Naive B cell (primary cell): ENCODE measurements around the gene ARHGAP4. TPM values are rescaled to one million over a fixed set of nuclear protein-coding genes. Genes with fewer than 3 reads are reported as not detected.

Experiments used
- ATAC-seq, 2 donors: fragments of 150-1000 bp; cut with Tn5 transposase; 2 replicates each; pipeline ENCODE4 v1.10.0; 2021; ENCODE audit warnings: low read depth in 2 of 2, mild to moderate bottlenecking in 2 of 2, moderate library complexity in 2 of 2
- DNase-seq: peaks from one replicate; pipeline ENCODE4 v3.0.0; 2022
- H3K27ac Mint-ChIP-seq, 6 donors: one replicate each; pipeline ENCODE4 v1.8.0; 2020 to 2022; ENCODE audit warnings: mild to moderate bottlenecking in 6 of 6, mixed read lengths in 6 of 6, moderate library complexity in 5 of 6, inconsistent platforms in 2 of 6
- H3K27me3 Mint-ChIP-seq, 3 donors: one replicate each; pipeline ENCODE4 v1.8.0; 2021 to 2022; ENCODE audit warnings: mixed read lengths in 3 of 3, mild to moderate bottlenecking in 1 of 3
- H3K36me3 Mint-ChIP-seq, 2 donors: one replicate each; pipeline ENCODE4 v1.8.0; 2020 to 2022; ENCODE audit warnings: mixed read lengths in 2 of 2, inconsistent platforms in 1 of 2, mild to moderate bottlenecking in 1 of 2
- H3K4me1 Mint-ChIP-seq, 3 donors: one replicate each; pipeline ENCODE4 v1.8.0; 2020 to 2022; ENCODE audit warnings: mixed read lengths in 3 of 3, inconsistent platforms in 1 of 3, mild to moderate bottlenecking in 1 of 3, moderate library complexity in 1 of 3
- H3K4me3 Mint-ChIP-seq, 8 donors: one replicate each; pipeline ENCODE4 v1.8.0; 2020 to 2022; ENCODE audit warnings: mild to moderate bottlenecking in 8 of 8, mixed read lengths in 8 of 8, moderate library complexity in 8 of 8, inconsistent platforms in 2 of 8
- H3K9me3 Mint-ChIP-seq, 7 donors: one replicate each; pipeline ENCODE4 v1.8.0; 2020 to 2022; ENCODE audit warnings: mixed read lengths in 7 of 7, mild to moderate bottlenecking in 5 of 7, inconsistent platforms in 2 of 7, moderate library complexity in 1 of 7
- polyA plus RNA-seq, 6 donors: library from polyadenylated mRNA; unstranded; fragments of 300-500 nt; fragmentation: Illumina TruSeq; gene quantifications; one replicate each; pipeline ENCODE4 v1.2.3, GENCODE V29; 2021; ENCODE audit warnings: low read depth in 6 of 6

ARHGAP4 gene
- polyA plus RNA-seq, 6 donors from 2014 or later, result 71.5 to 147 (median 83.5) TPM

GRCh38 chrX:153864561-153865320 is 61.3 kb downstream of the ARHGAP4 start:
- ATAC-seq, result no peak
- Mint-ChIP-seq H3K4me3 (no peak overlapping the region), H3K4me1 (peaks cover 0 to 5% (median 0%) of the 10 kb centered on the region in 3 donors), H3K36me3 (peaks cover 0 to 6% of the 10 kb centered on the region in 2 donors), H3K27ac (peak overlapping the region in 1 of 6 donors; percentile 9), H3K27me3 (peaks cover 0 to 8% (median 0%) of the 10 kb centered on the region in 3 donors), H3K9me3 (peaks cover 0 to 2% (median 0%) of the 10 kb centered on the region in 7 donors)
- no peak for DNase-seq

- ATAC-seq (no peak), DNase-seq (no peak)
- H3K4me3 Mint-ChIP-seq, result no peak overlapping the region
- H3K36me3 Mint-ChIP-seq, result peaks cover 0 to 6% of the 10 kb centered on the region in 2 donors
- H3K27me3 Mint-ChIP-seq, result peaks cover 0 to 8% (median 0%) of the 10 kb centered on the region in 3 donors
- no peak overlapping the region for H3K27ac Mint-ChIP-seq
- H3K4me1 Mint-ChIP-seq, result peaks cover 3 to 5% (median 4%) of the 10 kb centered on the region in 3 donors
- H3K9me3 Mint-ChIP-seq, result no peaks in the 10 kb centered on the region
Observed at GRCh38 chrX:153864101-153864500, 62.0 kb downstream of the ARHGAP4 start.

- H3K27me3 Mint-ChIP-seq, result peaks cover 0 to 8% (median 0%) of the 10 kb centered on the region in 3 donors
- no peaks in the 10 kb centered on the region for H3K9me3 Mint-ChIP-seq
- peaks cover 0 to 6% of the 10 kb centered on the region in 2 donors for H3K36me3 Mint-ChIP-seq
- ATAC-seq, result no peak
- H3K4me3 Mint-ChIP-seq, result no peak overlapping the region
- DNase-seq, result no peak
- H3K27ac Mint-ChIP-seq, result peak overlapping the region in 1 of 6 donors; percentile 21
- peaks cover 3 to 5% (median 4%) of the 10 kb centered on the region in 3 donors for H3K4me1 Mint-ChIP-seq
Observed at GRCh38 chrX:153863251-153863991, 62.6 kb downstream of the ARHGAP4 start.

- peaks cover 5 to 8% (median 6%) of the 10 kb centered on the region in 3 donors for H3K4me1 Mint-ChIP-seq
- H3K36me3 Mint-ChIP-seq, result peaks cover 0 to 6% of the 10 kb centered on the region in 2 donors
- H3K4me3 Mint-ChIP-seq, result peak overlapping the region in 1 of 8 donors; percentile 57
- peaks cover 0 to 8% (median 2%) of the 10 kb centered on the region in 3 donors for H3K27me3 Mint-ChIP-seq
- ATAC-seq (no peak), DNase-seq (no peak)
- peak overlapping the region in 1 of 6 donors; percentile 21 for H3K27ac Mint-ChIP-seq
- no peaks in the 10 kb centered on the region for H3K9me3 Mint-ChIP-seq
Observed at GRCh38 chrX:153862369-153863250, 63.5 kb downstream of the ARHGAP4 start.

- Mint-ChIP-seq H3K36me3 (peaks cover 0 to 6% of the 10 kb centered on the region in 2 donors), H3K4me3 (no peak overlapping the region), H3K4me1 (peaks cover 11 to 14% (median 14%) of the 10 kb centered on the region in 3 donors), H3K27ac (no peak overlapping the region), H3K27me3 (peaks cover 0 to 8% (median 6%) of the 10 kb centered on the region in 3 donors), H3K9me3 (no peaks in the 10 kb centered on the region)
- no peak for DNase-seq
- ATAC-seq, result no peak
Observed at GRCh38 chrX:153861733-153862310, 64.2 kb downstream of the ARHGAP4 start.

- DNase-seq (no peak), ATAC-seq (no peak)
- Mint-ChIP-seq H3K27me3 (peaks cover 0 to 7% (median 6%) of the 10 kb centered on the region in 3 donors), H3K36me3 (peaks cover 0 to 6% of the 10 kb centered on the region in 2 donors), H3K4me3 (no peak overlapping the region), H3K27ac (no peak overlapping the region), H3K9me3 (no peaks in the 10 kb centered on the region), H3K4me1 (peaks cover 11 to 18% (median 14%) of the 10 kb centered on the region in 3 donors)
Observed at GRCh38 chrX:153861151-153861550, 64.9 kb downstream of the ARHGAP4 start.

Other genes with a start within 250 kb of the ARHGAP4 start
- gene SLC6A8, start 238.3 kb downstream of the ARHGAP4 start, polyA plus RNA-seq, result under 1 TPM in 3 of 6 donors, not detected in 3; 0.06 to 0.78 (median 0.23) TPM
- 100 to 1,000 TPM; 228 to 369 (median 252) TPM for gene BCAP31, start 201.9 kb downstream of the ARHGAP4 start, polyA plus RNA-seq
- 1 to 10 TPM; 2.2 to 6.2 (median 5.2) TPM for gene ABCD1, start 201.4 kb downstream of the ARHGAP4 start, polyA plus RNA-seq
- under 1 TPM in 1 of 6 donors, not detected in 5; 0.71 TPM for gene PLXNB3, start 162.0 kb downstream of the ARHGAP4 start, polyA plus RNA-seq
- gene SRPK3, start 145.2 kb downstream of the ARHGAP4 start, polyA plus RNA-seq, result under 1 TPM in 1 of 6 donors, not detected in 5; 0.08 TPM
- 100 to 1,000 TPM in 1 of 6 donors, 10 to 100 TPM in 5; 78.9 to 112 (median 94.3) TPM for gene IDH3G, start 131.9 kb downstream of the ARHGAP4 start, polyA plus RNA-seq
- 100 to 1,000 TPM; 308 to 413 (median 364) TPM for gene SSR4, start 131.6 kb downstream of the ARHGAP4 start, polyA plus RNA-seq
- under 1 TPM in 1 of 6 donors, not detected in 5; 0.38 TPM for gene PDZD4, start 95.7 kb downstream of the ARHGAP4 start, polyA plus RNA-seq
- 1 to 10 TPM in 5 of 6 donors, not detected in 1; 1.1 to 2.1 (median 1.2) TPM for gene L1CAM, start 40.1 kb downstream of the ARHGAP4 start, polyA plus RNA-seq
- gene AVPR2, start 21.6 kb downstream of the ARHGAP4 start, polyA plus RNA-seq, result under 1 TPM in 1 of 6 donors, not detected in 5; 0.25 TPM
- gene NAA10, start 8.8 kb upstream of the ARHGAP4 start, polyA plus RNA-seq, result 10 to 100 TPM; 52.6 to 98.7 (median 61.0) TPM
- 1 to 10 TPM in 4 of 6 donors, under 1 TPM in 2; 0.68 to 3.8 (median 1.7) TPM for gene RENBP, start 18.4 kb upstream of the ARHGAP4 start, polyA plus RNA-seq
- gene HCFC1, start 45.6 kb upstream of the ARHGAP4 start, polyA plus RNA-seq, result 10 to 100 TPM in 1 of 6 donors, 1 to 10 TPM in 4, under 1 TPM in 1; 0.22 to 14.0 (median 5.8) TPM
- 10 to 100 TPM in 2 of 6 donors, 1 to 10 TPM in 4; 5.0 to 13.6 (median 8.1) TPM for gene TMEM187, start 46.5 kb upstream of the ARHGAP4 start, polyA plus RNA-seq
- gene IRAK1, start 93.6 kb upstream of the ARHGAP4 start, polyA plus RNA-seq, result 100 to 1,000 TPM in 1 of 6 donors, 10 to 100 TPM in 5; 57.9 to 123 (median 73.9) TPM
- gene MECP2, start 171.5 kb upstream of the ARHGAP4 start, polyA plus RNA-seq, result 10 to 100 TPM in 5 of 6 donors, 1 to 10 TPM in 1; 4.5 to 21.0 (median 12.8) TPM
- gene OPN1LW, start 218.0 kb upstream of the ARHGAP4 start, polyA plus RNA-seq, result not detected